ENCODE measurements around the gene BDH2.
A peak's percentile ranks its signal among the peaks of the same experiment; 100 is the strongest.

GRCh38 chr4:103137446-103137827 is 37.8 kb upstream of the BDH2 start:
- TF ChIP-seq, protein P1, sequence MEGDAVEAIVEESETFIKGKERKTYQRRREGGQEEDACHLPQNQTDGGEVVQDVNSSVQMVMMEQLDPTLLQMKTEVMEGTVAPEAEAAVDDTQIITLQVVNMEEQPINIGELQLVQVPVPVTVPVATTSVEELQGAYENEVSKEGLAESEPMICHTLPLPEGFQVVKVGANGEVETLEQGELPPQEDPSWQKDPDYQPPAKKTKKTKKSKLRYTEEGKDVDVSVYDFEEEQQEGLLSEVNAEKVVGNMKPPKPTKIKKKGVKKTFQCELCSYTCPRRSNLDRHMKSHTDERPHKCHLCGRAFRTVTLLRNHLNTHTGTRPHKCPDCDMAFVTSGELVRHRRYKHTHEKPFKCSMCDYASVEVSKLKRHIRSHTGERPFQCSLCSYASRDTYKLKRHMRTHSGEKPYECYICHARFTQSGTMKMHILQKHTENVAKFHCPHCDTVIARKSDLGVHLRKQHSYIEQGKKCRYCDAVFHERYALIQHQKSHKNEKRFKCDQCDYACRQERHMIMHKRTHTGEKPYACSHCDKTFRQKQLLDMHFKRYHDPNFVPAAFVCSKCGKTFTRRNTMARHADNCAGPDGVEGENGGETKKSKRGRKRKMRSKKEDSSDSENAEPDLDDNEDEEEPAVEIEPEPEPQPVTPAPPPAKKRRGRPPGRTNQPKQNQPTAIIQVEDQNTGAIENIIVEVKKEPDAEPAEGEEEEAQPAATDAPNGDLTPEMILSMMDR (IDR thresholded peaks at IDR 0.05; ENCODE audit: extremely low read depth in 1 of 2, insufficient read depth in 1 of 2, low read depth in 1 of 2, low read length in 2 of 2), result no peak
- TF ChIP-seq POLR2A (IDR thresholded peaks at IDR 0.05; ENCODE audit: low read depth, low read length), result no peak
- no peak for TF ChIP-seq MAX (IDR thresholded peaks at IDR 0.05; ENCODE audit: insufficient read depth, insufficient read length)
- TF ChIP-seq EZH2 (IDR thresholded peaks at IDR 0.05; ENCODE audit: borderline replicate concordance, low read depth, low read length, severe bottlenecking), result no peak
- peak; percentile 53 for TF ChIP-seq POLR2AphosphoS5 (IDR thresholded peaks at IDR 0.05; ENCODE audit: insufficient read depth, low read depth, low read length)
